Loucy (cell line): Measurements from ENCODE around the gene HCRT.

ENCODE experiments used
- H2AFZ ChIP-seq: fragments of 200-600 bp; sonication (generic); 2 replicates; pipeline ENCODE4 v1.6.0; 2016; ENCODE audit warnings: antibody characterized with exemption, mild to moderate bottlenecking, low read length, moderate library complexity
- H3F3A ChIP-seq: fragments of 200-600 bp; 2 replicates; pipeline ENCODE4 v1.6.0; 2016; ENCODE audit warnings: antibody characterized with exemption, low read depth, mild to moderate bottlenecking
- H3K27me3 ChIP-seq: fragments of 200-600 bp; sonication (generic); 2 replicates; pipeline ENCODE4 v1.6.1; 2014; ENCODE audit warnings: low read length, mild to moderate bottlenecking; ENCODE audit not compliant: insufficient read depth, poor library complexity, severe bottlenecking
- H3K36me3 ChIP-seq: fragments of 200-600 bp; sonication (generic); 2 replicates; pipeline ENCODE4 v1.6.1; 2016; ENCODE audit warnings: low read length; ENCODE audit not compliant: insufficient read depth
- H3K4me1 ChIP-seq: fragments of 200-600 bp; sonication (generic); 2 replicates; pipeline ENCODE4 v1.5.1; 2014; ENCODE audit warnings: low read length, mild to moderate bottlenecking; ENCODE audit not compliant: insufficient read depth, poor library complexity, severe bottlenecking
- H3K4me2 ChIP-seq: fragments of 200-600 bp; sonication (generic); 2 replicates; pipeline ENCODE4 v1.6.0; 2014; ENCODE audit warnings: antibody characterized with exemption, low read length, low read depth, mild to moderate bottlenecking; ENCODE audit not compliant: poor library complexity, severe bottlenecking
- H3K4me3 ChIP-seq: fragments of 200-600 bp; sonication (generic); 2 replicates; pipeline ENCODE4 v1.5.1; 2014; ENCODE audit warnings: low read length, mild to moderate bottlenecking, mixed read lengths; ENCODE audit not compliant: poor library complexity, severe bottlenecking
- H3K79me2 ChIP-seq: fragments of 200-600 bp; sonication (generic); 2 replicates; pipeline ENCODE4 v1.6.1; 2014; ENCODE audit warnings: low read length; ENCODE audit not compliant: insufficient read depth
- H3K9ac ChIP-seq: fragments of 200-600 bp; sonication (generic); 2 replicates; pipeline ENCODE4 v1.6.0; 2014; ENCODE audit warnings: mild to moderate bottlenecking, low read depth, low read length, moderate library complexity; ENCODE audit not compliant: poor library complexity, severe bottlenecking
- H3K9me2 ChIP-seq: fragments of 200-600 bp; sonication (generic); replicated peaks from 2 replicates; pipeline ENCODE4 v1.6.1; 2016; ENCODE audit warnings: low read depth, low read length, mixed read lengths
- H3K9me3 ChIP-seq: fragments of 200-600 bp; sonication (generic); 2 replicates; pipeline ENCODE4 v1.6.1; 2014; ENCODE audit warnings: mild to moderate bottlenecking, antibody characterized with exemption, low read length, low read depth; ENCODE audit not compliant: insufficient read depth
- H4K20me1 ChIP-seq: fragments of 200-600 bp; sonication (generic); 2 replicates; pipeline ENCODE4 v1.6.0; 2014; ENCODE audit warnings: antibody characterized with exemption, low read length, mild to moderate bottlenecking; ENCODE audit not compliant: insufficient read depth, poor library complexity, severe bottlenecking
- EZH2phosphoT487 ChIP-seq: fragments of 200-600 bp; IDR thresholded peaks from 2 replicates; pipeline ENCODE4 v1.6.1; 2018; ENCODE audit warnings: antibody characterized with exemption, mild to moderate bottlenecking, moderate library complexity, borderline replicate concordance
- TF ChIP-seq, protein P1 (sequence below): fragments of 200-600 bp; sonication (generic); conservative IDR thresholded peaks from 2 replicates; pipeline ENCODE4 v1.5.1; 2014; ENCODE audit warnings: mild to moderate bottlenecking, antibody characterized with exemption, low read length

Gene HCRT

DNA sequence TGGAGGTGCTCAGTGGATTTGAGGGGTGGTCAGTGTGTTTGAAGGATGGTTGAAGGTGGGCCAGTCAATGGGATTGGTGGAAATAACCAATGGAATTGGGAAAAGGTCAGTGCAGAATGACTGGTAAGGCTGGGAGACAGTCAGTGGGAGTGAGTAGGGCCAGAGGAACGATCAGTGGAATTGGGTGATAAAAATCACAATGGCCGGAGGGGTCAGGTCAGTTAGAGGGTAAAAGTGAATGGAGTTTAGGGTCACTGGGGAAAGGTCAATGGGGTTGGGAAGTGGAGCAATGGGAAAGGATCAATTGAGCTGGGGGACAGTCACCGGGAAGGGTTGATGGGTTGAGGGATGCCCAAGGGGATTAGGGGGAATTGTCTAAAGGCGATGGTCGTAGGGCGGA lies 19.5 kb downstream of the HCRT start:
- no peaks in the 10 kb centered on the region for H3K4me1 ChIP-seq
- H3K9ac ChIP-seq: no peak overlapping the region
- H3K4me2 ChIP-seq: no peak overlapping the region
- H4K20me1 ChIP-seq: no peaks in the 10 kb centered on the region
- no peak for TF ChIP-seq EZH2phosphoT487
- TF ChIP-seq, protein P1, sequence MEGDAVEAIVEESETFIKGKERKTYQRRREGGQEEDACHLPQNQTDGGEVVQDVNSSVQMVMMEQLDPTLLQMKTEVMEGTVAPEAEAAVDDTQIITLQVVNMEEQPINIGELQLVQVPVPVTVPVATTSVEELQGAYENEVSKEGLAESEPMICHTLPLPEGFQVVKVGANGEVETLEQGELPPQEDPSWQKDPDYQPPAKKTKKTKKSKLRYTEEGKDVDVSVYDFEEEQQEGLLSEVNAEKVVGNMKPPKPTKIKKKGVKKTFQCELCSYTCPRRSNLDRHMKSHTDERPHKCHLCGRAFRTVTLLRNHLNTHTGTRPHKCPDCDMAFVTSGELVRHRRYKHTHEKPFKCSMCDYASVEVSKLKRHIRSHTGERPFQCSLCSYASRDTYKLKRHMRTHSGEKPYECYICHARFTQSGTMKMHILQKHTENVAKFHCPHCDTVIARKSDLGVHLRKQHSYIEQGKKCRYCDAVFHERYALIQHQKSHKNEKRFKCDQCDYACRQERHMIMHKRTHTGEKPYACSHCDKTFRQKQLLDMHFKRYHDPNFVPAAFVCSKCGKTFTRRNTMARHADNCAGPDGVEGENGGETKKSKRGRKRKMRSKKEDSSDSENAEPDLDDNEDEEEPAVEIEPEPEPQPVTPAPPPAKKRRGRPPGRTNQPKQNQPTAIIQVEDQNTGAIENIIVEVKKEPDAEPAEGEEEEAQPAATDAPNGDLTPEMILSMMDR: no peak
- no peak overlapping the region for H3K4me3 ChIP-seq
- H3K36me3 ChIP-seq: no peaks in the 10 kb centered on the region
- no peaks in the 10 kb centered on the region for H3K27me3 ChIP-seq
- H3K9me2 ChIP-seq: no peaks in the 10 kb centered on the region
- no peaks in the 10 kb centered on the region for H3F3A ChIP-seq
- H2AFZ ChIP-seq: no peak overlapping the region
- no peaks in the 10 kb centered on the region for H3K9me3 ChIP-seq
- H3K79me2 ChIP-seq: no peaks in the 10 kb centered on the region

DNA sequence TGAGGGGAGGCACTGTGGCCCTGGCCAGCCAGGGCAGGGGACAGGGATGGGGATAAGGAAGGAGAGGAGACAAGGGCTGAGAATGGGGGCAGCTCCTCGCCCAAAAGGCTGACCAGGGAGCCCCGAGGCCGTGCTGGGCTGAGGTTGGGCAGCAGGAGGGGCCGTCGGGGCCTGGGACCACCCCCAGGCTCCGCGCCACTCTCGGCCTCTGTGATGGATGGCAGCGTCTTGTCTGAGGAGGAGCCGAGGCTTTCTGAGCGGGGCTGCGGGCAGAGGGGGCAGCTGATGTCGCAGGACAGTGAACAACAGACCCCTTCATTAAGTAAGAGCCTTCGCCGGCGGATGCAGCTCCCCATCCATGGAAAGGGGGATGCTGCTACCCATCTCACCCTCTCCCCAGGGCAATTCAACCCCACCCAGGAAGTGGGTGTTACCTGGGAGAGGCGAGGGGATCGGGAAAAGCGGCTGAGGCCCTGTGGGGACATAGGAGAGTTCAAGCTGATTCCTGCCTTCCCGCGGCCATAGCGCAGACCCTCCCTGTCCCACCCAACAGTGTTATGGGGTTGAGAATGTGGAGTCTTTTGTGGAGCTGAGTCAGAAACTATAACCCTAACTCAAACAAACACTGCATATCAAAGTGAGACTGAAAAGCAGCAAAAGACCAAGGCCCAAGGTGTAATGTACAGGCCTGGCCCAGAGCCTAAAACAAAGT lies 21.4 kb downstream of the HCRT start:
- no peaks in the 10 kb centered on the region for H3K4me1 ChIP-seq
- no peaks in the 10 kb centered on the region for H3K36me3 ChIP-seq
- no peak overlapping the region for H2AFZ ChIP-seq
- no peaks in the 10 kb centered on the region for H3K79me2 ChIP-seq
- no peak overlapping the region for H3K4me3 ChIP-seq
- no peaks in the 10 kb centered on the region for H4K20me1 ChIP-seq
- H3K4me2 ChIP-seq: no peak overlapping the region
- no peaks in the 10 kb centered on the region for H3K9me2 ChIP-seq
- no peaks in the 10 kb centered on the region for H3K9me3 ChIP-seq
- no peak overlapping the region for H3K9ac ChIP-seq
- TF ChIP-seq, protein P1: no peak
- TF ChIP-seq EZH2phosphoT487: no peak
- no peaks in the 10 kb centered on the region for H3K27me3 ChIP-seq
- H3F3A ChIP-seq: no peaks in the 10 kb centered on the region

DNA sequence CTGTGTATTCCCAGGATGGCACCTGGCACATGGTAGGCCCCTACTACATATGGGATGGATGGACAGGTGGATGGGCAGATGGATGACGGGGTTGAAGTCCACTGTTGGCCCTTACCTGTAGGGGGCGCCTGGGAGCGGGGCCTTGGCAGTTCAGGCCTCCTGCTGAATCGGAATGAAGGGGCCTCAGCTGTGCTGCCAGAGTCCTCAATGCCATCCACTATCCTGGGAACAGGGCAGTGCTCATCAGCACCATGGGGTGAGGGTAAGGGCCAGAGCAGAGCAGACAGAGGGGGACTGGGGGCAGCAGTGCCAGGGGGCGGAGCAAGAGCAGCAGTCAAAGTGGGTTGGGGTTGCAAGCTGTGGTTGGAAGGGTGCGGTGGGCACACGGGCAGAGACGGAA lies 22.1 kb downstream of the HCRT start:
- Histone ChIP-seq H3K4me2 (no peak overlapping the region), H3K9ac (no peak overlapping the region), H3K79me2 (no peaks in the 10 kb centered on the region), H2AFZ (0 out of 2 replicates have a peak overlapping the region, but pooled peaks have one; percentile 56), H3K9me2 (no peaks in the 10 kb centered on the region), H3F3A (no peaks in the 10 kb centered on the region), H3K36me3 (no peaks in the 10 kb centered on the region), H3K4me3 (no peak overlapping the region), H3K4me1 (no peaks in the 10 kb centered on the region), H4K20me1 (no peaks in the 10 kb centered on the region), H3K27me3 (no peaks in the 10 kb centered on the region), H3K9me3 (no peaks in the 10 kb centered on the region)
- no peak for TF ChIP-seq EZH2phosphoT487
- TF ChIP-seq, protein P1: peak; percentile 91
